ENCODE results near the gene SPTY2D1. TPM values are rescaled to one million over a fixed set of nuclear protein-coding genes. Genes with fewer than 3 reads are reported as not detected.

The SPTY2D1 gene
- total and polyA plus RNA-seq, 4 donors, result 3.0 to 11.8 (median 7.3) TPM

DNA sequence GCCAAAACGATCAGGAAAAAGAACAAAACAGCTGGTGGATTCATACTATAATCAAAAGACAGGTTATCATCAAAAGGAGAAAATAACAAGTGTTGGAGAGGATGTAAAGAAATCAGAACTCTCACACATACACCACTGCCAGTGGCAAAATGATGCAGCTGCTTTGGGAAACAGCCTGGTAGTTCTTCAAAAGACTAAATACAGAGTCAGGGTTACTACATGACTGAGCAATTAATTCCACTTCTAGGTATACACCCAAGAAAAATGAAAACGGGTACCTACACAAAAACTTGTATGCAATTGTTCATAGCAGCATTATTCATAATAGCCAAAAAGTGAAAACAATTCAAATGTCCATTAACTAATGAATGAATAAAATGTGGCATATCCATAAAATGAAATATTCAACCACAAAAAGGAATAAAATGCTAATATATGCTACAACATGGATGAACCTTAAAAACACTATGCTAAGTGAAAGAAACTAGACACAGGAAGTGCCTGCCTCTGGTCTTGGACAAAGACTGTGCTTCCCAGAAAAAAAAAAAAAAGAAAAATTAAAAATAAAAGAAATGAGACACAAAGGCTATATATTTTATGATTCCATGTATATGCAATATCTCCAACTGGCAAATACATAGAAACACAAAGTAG, 53.9 kb downstream of the SPTY2D1 start:
- Histone ChIP-seq H3K27ac (ENCODE audit: low read depth in 1 of 2, low read length in 2 of 2) (no peak overlapping the region), H3K4me1 (ENCODE audit: control insufficient read depth in 4 of 4, insufficient read depth in 4 of 4, low read length in 3 of 4) (no peaks in the 10 kb centered on the region), H3K9ac (ENCODE audit: low read depth in 1 of 2, low read length in 2 of 2) (no peak overlapping the region), H3K4me3 (ENCODE audit: low read depth in 1 of 3, low read length in 3 of 3) (no peak overlapping the region), H3K9me3 (ENCODE audit: control insufficient read depth in 4 of 4, low read length in 3 of 4) (no peaks in the 10 kb centered on the region), H3K27me3 (ENCODE audit: control insufficient read depth in 4 of 4, insufficient read depth in 4 of 4, low read length in 3 of 4) (no peaks in the 10 kb centered on the region), H3K36me3 (ENCODE audit: control insufficient read depth in 4 of 4, insufficient read depth in 3 of 4, low read depth in 1 of 4, low read length in 3 of 4) (peaks cover 0 to 5% (median 4%) of the 10 kb centered on the region in 4 donors)
- no peak for DNase-seq (ENCODE audit: low spot score)
- WGBS, result 89% methylated on average over 2 of the region's 2 CpGs
- TF ChIP-seq, protein P1, sequence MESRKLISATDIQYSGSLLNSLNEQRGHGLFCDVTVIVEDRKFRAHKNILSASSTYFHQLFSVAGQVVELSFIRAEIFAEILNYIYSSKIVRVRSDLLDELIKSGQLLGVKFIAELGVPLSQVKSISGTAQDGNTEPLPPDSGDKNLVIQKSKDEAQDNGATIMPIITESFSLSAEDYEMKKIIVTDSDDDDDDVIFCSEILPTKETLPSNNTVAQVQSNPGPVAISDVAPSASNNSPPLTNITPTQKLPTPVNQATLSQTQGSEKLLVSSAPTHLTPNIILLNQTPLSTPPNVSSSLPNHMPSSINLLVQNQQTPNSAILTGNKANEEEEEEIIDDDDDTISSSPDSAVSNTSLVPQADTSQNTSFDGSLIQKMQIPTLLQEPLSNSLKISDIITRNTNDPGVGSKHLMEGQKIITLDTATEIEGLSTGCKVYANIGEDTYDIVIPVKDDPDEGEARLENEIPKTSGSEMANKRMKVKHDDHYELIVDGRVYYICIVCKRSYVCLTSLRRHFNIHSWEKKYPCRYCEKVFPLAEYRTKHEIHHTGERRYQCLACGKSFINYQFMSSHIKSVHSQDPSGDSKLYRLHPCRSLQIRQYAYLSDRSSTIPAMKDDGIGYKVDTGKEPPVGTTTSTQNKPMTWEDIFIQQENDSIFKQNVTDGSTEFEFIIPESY (IDR thresholded peaks at IDR 0.05), result no peak
- no peak for TF ChIP-seq EGR1 (IDR thresholded peaks at IDR 0.05; ENCODE audit: low read depth in 2 of 2)
- TF ChIP-seq, protein P2, sequence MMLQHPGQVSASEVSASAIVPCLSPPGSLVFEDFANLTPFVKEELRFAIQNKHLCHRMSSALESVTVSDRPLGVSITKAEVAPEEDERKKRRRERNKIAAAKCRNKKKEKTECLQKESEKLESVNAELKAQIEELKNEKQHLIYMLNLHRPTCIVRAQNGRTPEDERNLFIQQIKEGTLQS (IDR thresholded peaks at IDR 0.05), result no peak
- TF ChIP-seq, protein P3, sequence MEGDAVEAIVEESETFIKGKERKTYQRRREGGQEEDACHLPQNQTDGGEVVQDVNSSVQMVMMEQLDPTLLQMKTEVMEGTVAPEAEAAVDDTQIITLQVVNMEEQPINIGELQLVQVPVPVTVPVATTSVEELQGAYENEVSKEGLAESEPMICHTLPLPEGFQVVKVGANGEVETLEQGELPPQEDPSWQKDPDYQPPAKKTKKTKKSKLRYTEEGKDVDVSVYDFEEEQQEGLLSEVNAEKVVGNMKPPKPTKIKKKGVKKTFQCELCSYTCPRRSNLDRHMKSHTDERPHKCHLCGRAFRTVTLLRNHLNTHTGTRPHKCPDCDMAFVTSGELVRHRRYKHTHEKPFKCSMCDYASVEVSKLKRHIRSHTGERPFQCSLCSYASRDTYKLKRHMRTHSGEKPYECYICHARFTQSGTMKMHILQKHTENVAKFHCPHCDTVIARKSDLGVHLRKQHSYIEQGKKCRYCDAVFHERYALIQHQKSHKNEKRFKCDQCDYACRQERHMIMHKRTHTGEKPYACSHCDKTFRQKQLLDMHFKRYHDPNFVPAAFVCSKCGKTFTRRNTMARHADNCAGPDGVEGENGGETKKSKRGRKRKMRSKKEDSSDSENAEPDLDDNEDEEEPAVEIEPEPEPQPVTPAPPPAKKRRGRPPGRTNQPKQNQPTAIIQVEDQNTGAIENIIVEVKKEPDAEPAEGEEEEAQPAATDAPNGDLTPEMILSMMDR (IDR thresholded peaks at IDR 0.05; ENCODE audit: low read depth, low read length, missing input control), result no peak
- TF ChIP-seq RAD21 (IDR thresholded peaks at IDR 0.05), result no peak
- TF ChIP-seq, protein P4, sequence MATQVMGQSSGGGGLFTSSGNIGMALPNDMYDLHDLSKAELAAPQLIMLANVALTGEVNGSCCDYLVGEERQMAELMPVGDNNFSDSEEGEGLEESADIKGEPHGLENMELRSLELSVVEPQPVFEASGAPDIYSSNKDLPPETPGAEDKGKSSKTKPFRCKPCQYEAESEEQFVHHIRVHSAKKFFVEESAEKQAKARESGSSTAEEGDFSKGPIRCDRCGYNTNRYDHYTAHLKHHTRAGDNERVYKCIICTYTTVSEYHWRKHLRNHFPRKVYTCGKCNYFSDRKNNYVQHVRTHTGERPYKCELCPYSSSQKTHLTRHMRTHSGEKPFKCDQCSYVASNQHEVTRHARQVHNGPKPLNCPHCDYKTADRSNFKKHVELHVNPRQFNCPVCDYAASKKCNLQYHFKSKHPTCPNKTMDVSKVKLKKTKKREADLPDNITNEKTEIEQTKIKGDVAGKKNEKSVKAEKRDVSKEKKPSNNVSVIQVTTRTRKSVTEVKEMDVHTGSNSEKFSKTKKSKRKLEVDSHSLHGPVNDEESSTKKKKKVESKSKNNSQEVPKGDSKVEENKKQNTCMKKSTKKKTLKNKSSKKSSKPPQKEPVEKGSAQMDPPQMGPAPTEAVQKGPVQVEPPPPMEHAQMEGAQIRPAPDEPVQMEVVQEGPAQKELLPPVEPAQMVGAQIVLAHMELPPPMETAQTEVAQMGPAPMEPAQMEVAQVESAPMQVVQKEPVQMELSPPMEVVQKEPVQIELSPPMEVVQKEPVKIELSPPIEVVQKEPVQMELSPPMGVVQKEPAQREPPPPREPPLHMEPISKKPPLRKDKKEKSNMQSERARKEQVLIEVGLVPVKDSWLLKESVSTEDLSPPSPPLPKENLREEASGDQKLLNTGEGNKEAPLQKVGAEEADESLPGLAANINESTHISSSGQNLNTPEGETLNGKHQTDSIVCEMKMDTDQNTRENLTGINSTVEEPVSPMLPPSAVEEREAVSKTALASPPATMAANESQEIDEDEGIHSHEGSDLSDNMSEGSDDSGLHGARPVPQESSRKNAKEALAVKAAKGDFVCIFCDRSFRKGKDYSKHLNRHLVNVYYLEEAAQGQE (IDR thresholded peaks at IDR 0.05), result no peak
- no peak for TF ChIP-seq NR2F2 (IDR thresholded peaks at IDR 0.05)
- TF ChIP-seq FOXA1 (IDR thresholded peaks at IDR 0.05), result no peak
- no peak for TF ChIP-seq HNF4G (IDR thresholded peaks at IDR 0.05)
- no peak for TF ChIP-seq FOXA2 (IDR thresholded peaks at IDR 0.05)
- TF ChIP-seq TAF1 (conservative IDR thresholded peaks at IDR 0.05), result no peak
- no peak for TF ChIP-seq YY1 (IDR thresholded peaks at IDR 0.05)
- TF ChIP-seq, protein P5, sequence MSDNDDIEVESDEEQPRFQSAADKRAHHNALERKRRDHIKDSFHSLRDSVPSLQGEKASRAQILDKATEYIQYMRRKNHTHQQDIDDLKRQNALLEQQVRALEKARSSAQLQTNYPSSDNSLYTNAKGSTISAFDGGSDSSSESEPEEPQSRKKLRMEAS (IDR thresholded peaks at IDR 0.05), result no peak
- TF ChIP-seq SP1 (IDR thresholded peaks at IDR 0.05), result no peak
- TF ChIP-seq HNF4A (conservative IDR thresholded peaks at IDR 0.05), result no peak
- no peak for TF ChIP-seq RXRA (IDR thresholded peaks at IDR 0.05)
